MG63 (cell line): ENCODE data around the gene XAF1. TPM values are rescaled to one million over a fixed set of nuclear protein-coding genes. Genes with fewer than 3 reads are reported as not detected.

Experiments used
- total RNA-seq: library from RNA; depleted of rRNA; stranded (reverse); fragments of >200 nt; shearing (Covaris generic); gene quantifications from 2 replicates; pipeline ENCODE4 v1.2.3, GENCODE V29; 2014; ENCODE audit warnings: low replicate concordance; rRNA removed

The XAF1 gene
- total RNA-seq, 1 experiment from 2014 or later = 4.2 TPM

Other genes starting within 250 kb of the XAF1 start
- gene PITPNM3, start 199.5 kb upstream of the XAF1 start, total RNA-seq = 1.4 and 2.0 TPM in 2 replicates
- gene KIAA0753, start 115.3 kb upstream of the XAF1 start, total RNA-seq = 5.7 and 8.0 TPM in 2 replicates
- 54.8 and 127 TPM in 2 replicates for gene TXNDC17, start 115.0 kb upstream of the XAF1 start, total RNA-seq
- gene MED31, start 104.4 kb upstream of the XAF1 start, total RNA-seq = 7.7 and 10.6 TPM in 2 replicates
- 1.9 and 2.9 TPM in 2 replicates for gene C17orf100, start 104.3 kb upstream of the XAF1 start, total RNA-seq
- not detected in 2 replicates for gene SLC13A5, start 42.7 kb upstream of the XAF1 start, total RNA-seq
- gene FBXO39, start 20.2 kb downstream of the XAF1 start, total RNA-seq = not detected in 2 replicates
- not detected in 2 replicates for gene TEKT1, start 75.7 kb downstream of the XAF1 start, total RNA-seq
- not detected in 2 replicates for gene ALOX12, start 240.0 kb downstream of the XAF1 start, total RNA-seq